ENCODE measurements around the gene KIAA1614. TPM values are rescaled to one million over a fixed set of nuclear protein-coding genes. Genes with fewer than 3 reads are reported as not detected.

Gene KIAA1614
- total RNA-seq, 2 donors from 2014 or later = 9.8 to 13.8 TPM

DNA sequence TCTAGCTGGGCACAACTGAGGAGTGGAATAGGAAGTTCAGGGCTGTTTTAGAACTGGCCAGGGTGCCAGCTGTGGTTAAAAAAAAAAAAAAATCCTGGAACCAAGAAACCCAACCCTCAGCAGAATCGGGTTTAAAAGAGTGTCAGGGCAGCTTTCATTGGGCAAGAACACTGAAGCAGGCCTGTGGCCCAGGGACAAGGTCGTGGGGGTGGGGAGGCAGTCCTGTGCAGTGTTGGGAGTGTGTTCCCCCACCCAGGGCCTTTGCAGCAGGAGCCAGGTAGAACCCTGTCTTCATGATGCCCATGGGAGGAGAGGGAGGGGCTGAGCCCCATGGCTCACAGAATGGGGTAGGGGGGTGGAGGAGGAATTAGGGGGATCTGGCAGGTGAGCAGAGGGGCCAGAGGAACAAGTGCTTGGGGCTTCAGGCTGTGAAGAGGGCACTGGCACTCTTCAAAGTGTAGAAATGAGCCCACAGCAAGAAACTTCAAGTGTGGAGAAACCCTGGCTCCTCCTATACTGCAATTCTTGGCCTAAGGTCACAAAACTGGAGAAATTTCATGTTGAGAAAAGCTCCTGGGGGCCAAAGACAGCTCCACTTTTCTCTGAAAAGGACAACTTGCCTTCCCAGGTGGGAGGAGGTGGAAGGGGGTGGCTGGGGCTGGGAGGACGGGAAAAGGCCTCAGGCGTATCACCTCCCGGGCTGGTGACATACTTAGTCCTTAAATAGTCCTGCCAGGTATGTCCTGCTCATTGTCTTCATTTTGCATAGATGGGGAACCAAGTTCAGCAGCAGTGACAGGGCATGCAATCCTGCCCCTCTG lies 39.3 kb downstream of the KIAA1614 start:
- peaks cover 17% of the 10 kb centered on the region for H3K36me3 ChIP-seq
- TF ChIP-seq, protein P1, sequence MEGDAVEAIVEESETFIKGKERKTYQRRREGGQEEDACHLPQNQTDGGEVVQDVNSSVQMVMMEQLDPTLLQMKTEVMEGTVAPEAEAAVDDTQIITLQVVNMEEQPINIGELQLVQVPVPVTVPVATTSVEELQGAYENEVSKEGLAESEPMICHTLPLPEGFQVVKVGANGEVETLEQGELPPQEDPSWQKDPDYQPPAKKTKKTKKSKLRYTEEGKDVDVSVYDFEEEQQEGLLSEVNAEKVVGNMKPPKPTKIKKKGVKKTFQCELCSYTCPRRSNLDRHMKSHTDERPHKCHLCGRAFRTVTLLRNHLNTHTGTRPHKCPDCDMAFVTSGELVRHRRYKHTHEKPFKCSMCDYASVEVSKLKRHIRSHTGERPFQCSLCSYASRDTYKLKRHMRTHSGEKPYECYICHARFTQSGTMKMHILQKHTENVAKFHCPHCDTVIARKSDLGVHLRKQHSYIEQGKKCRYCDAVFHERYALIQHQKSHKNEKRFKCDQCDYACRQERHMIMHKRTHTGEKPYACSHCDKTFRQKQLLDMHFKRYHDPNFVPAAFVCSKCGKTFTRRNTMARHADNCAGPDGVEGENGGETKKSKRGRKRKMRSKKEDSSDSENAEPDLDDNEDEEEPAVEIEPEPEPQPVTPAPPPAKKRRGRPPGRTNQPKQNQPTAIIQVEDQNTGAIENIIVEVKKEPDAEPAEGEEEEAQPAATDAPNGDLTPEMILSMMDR (IDR thresholded peaks at IDR 0.05) = no peak
- no peaks in the 10 kb centered on the region for H3K9me3 ChIP-seq
- no peaks in the 10 kb centered on the region for H3K27me3 ChIP-seq (replicated peaks; ENCODE audit: insufficient read depth)
- no peak overlapping the region for H3K27ac ChIP-seq
- ATAC-seq (ENCODE audit: insufficient number of reproducible peaks, low FRiP score, low read depth) = no peak
- H3K4me3 ChIP-seq = no peak overlapping the region
- H3K4me1 ChIP-seq (ENCODE audit: control insufficient read depth in 1 of 2, low read depth in 2 of 2) = peaks cover 5 to 19% of the 10 kb centered on the region in 2 donors
- no peak for DNase-seq (ENCODE audit: low spot score)

DNA sequence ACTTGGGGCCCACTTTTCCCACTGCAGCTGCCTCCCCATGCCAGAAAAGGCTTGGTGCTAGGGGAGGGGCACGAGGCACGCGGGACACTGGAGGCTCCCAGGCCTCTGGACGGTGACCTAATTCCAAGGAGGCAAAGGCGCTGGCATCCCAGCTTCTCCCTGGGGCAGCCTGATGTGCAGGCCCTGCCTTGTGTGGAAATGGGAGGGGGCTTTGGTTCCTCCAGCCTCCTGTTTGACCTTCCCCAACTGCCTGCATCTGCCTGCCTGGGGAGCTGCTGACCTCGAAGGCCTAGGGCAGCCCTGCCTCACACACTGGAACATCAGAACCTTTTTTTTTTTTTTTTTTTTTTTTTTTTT lies 39.9 kb downstream of the KIAA1614 start:
- DNase-seq (ENCODE audit: low spot score) (no peak), ATAC-seq (ENCODE audit: insufficient number of reproducible peaks, low FRiP score, low read depth) (no peak)
- H3K27me3 ChIP-seq (replicated peaks; ENCODE audit: insufficient read depth) = no peaks in the 10 kb centered on the region
- peaks cover 14% of the 10 kb centered on the region for H3K36me3 ChIP-seq
- TF ChIP-seq, protein P1 (IDR thresholded peaks at IDR 0.05) = no peak
- no peak overlapping the region for H3K27ac ChIP-seq
- no peak overlapping the region for H3K4me3 ChIP-seq
- peaks cover 5 to 19% of the 10 kb centered on the region in 2 donors for H3K4me1 ChIP-seq (ENCODE audit: control insufficient read depth in 1 of 2, low read depth in 2 of 2)
- H3K9me3 ChIP-seq = no peaks in the 10 kb centered on the region

DNA sequence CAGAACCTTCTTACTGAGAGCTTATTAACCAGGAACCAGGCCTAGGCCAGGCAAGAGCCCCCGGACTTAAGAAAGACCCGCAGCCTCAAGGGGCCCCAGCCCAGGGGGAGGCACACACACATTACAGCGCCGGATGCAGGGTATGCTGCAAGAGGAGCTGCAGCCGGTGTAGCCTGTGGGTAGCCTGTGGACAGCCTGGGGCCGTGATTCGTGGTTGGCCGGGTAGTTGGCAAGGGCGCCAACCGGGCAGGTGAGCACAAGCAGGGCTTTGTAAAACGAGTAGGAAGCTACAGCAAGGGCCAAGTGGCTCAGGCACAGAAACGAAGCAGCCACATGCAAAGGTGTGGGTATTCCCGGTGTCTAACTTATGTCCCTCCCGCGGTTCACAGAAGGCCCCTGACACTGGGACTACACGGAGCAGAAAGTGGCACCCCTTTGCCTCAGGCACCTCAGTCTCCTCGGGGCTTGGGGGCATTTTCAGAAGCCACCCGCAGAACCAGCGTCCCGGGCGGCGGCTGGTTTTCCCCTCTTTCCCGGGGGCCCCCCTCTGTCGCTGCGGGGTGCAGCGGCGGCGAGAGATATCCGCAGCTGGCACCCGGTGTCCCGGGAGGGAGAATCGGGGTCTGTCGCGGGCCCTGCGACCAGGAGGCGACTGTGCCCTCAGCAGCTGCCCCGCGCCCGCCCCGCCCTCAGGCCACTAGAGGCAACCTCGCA lies 40.8 kb downstream of the KIAA1614 start:
- TF ChIP-seq, protein P1 (IDR thresholded peaks at IDR 0.05) = no peak
- Histone ChIP-seq H3K9me3 (no peaks in the 10 kb centered on the region), H3K27me3 (replicated peaks; ENCODE audit: insufficient read depth) (no peaks in the 10 kb centered on the region), H3K27ac (no peak overlapping the region), H3K4me3 (peak overlapping the region; percentile 79), H3K36me3 (peaks cover 9% of the 10 kb centered on the region), H3K4me1 (ENCODE audit: control insufficient read depth in 1 of 2, low read depth in 2 of 2) (peaks cover 5 to 19% of the 10 kb centered on the region in 2 donors)
- DNase-seq (ENCODE audit: low spot score) (no peak), ATAC-seq (ENCODE audit: insufficient number of reproducible peaks, low FRiP score, low read depth) (no peak)

GRCh38 chr1:180954005-180954800 lies 41.5 kb downstream of the KIAA1614 start:
- DNase-seq (ENCODE audit: low spot score) (no peak), ATAC-seq (ENCODE audit: insufficient number of reproducible peaks, low FRiP score, low read depth) (no peak)
- Histone ChIP-seq H3K9me3 (no peaks in the 10 kb centered on the region), H3K4me3 (peak overlapping the region; percentile 79), H3K27ac (peak overlapping the region in 1 of 2 donors; percentile 1), H3K4me1 (ENCODE audit: control insufficient read depth in 1 of 2, low read depth in 2 of 2) (peaks cover 5 to 19% of the 10 kb centered on the region in 2 donors), H3K36me3 (peaks cover 9% of the 10 kb centered on the region), H3K27me3 (replicated peaks; ENCODE audit: insufficient read depth) (no peaks in the 10 kb centered on the region)
- TF ChIP-seq, protein P1 (IDR thresholded peaks at IDR 0.05) = no peak

DNA sequence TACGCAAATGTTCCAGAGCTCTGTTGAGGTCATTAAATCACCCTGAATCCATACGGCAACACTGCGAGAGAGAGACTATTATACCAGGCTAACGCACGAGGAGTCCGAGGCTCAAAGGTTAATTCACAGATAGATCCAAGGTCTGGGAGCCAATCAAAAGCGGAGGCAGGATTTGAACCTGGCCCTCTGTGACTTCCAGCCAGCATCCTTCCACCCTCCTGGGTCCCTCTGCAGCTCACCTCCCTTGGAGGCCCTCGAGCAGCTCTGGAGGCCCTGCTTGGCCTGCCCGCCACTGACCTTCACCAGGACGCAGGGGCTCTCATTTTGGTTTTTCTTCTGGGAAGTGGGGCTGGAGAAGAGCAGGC lies 42.1 kb downstream of the KIAA1614 start:
- Histone ChIP-seq H3K27ac (peak overlapping the region in 1 of 2 donors; percentile 1), H3K4me1 (ENCODE audit: control insufficient read depth in 1 of 2, low read depth in 2 of 2) (peaks cover 5 to 19% of the 10 kb centered on the region in 2 donors), H3K9me3 (no peaks in the 10 kb centered on the region), H3K27me3 (replicated peaks; ENCODE audit: insufficient read depth) (no peaks in the 10 kb centered on the region), H3K4me3 (peak overlapping the region; percentile 79), H3K36me3 (peaks cover 9% of the 10 kb centered on the region)
- TF ChIP-seq, protein P1 (IDR thresholded peaks at IDR 0.05) = no peak
- DNase-seq (ENCODE audit: low spot score) (no peak), ATAC-seq (ENCODE audit: insufficient number of reproducible peaks, low FRiP score, low read depth) (no peak)

All from thoracic aorta (tissue), 2 donors.